Measurements from ENCODE around the gene INPP5F.
A peak's percentile ranks its signal among the peaks of the same experiment; 100 is the strongest.

Gene INPP5F

GRCh38 chr10:119725828-119726675 lies at the start of gene INPP5F:
Gene INPP5F (plus strand): TSS chr10:119726050. CDS start chr10:119726263, 213 bp downstream.
- peak; percentile 99 for DNase-seq

GRCh38 chr10:119677126-119677525 lies 48.7 kb upstream of the INPP5F start:
- DNase-seq, result no peak

- DNase-seq, result no peak
These were observed 47.7 kb upstream of the INPP5F start for GRCh38 chr10:119677904-119678755.

GRCh38 chr10:119679480-119679829 lies 46.4 kb upstream of the INPP5F start:
- no peak for DNase-seq

- DNase-seq, result no peak
These were observed 45.8 kb upstream of the INPP5F start for GRCh38 chr10:119680050-119680449.

- DNase-seq, result no peak
These were observed 45.2 kb upstream of the INPP5F start for GRCh38 chr10:119680650-119681081.

- DNase-seq, result peak; percentile 72 to 79
These were observed 39.2 kb upstream of the INPP5F start for GRCh38 chr10:119686465-119687191.

GRCh38 chr10:119687192-119688032 lies 38.4 kb upstream of the INPP5F start:
- no peak for DNase-seq

- no peak for DNase-seq
These were observed 37.8 kb upstream of the INPP5F start for GRCh38 chr10:119688033-119688508.

GRCh38 chr10:119689016-119689580 lies 36.8 kb upstream of the INPP5F start:
- DNase-seq, result no peak

- DNase-seq, result no peak
These were observed 34.1 kb upstream of the INPP5F start for GRCh38 chr10:119691726-119692125.

GRCh38 chr10:119693262-119693957 lies 32.4 kb upstream of the INPP5F start:
- DNase-seq, result peak; percentile 45 to 56

- no peak for DNase-seq
These were observed 31.2 kb upstream of the INPP5F start for GRCh38 chr10:119694608-119695007.

GRCh38 chr10:119700321-119700954 lies 25.4 kb upstream of the INPP5F start:
- DNase-seq, result no peak

GRCh38 chr10:119701861-119702260 lies 24.0 kb upstream of the INPP5F start:
- no peak for DNase-seq

- DNase-seq, result no peak
These were observed 23.3 kb upstream of the INPP5F start for GRCh38 chr10:119702583-119702982.

GRCh38 chr10:119703903-119704508 lies 21.8 kb upstream of the INPP5F start:
- no peak for DNase-seq

GRCh38 chr10:119705434-119705831 lies 20.4 kb upstream of the INPP5F start:
- DNase-seq, result no peak

GRCh38 chr10:119706521-119707278 lies 19.1 kb upstream of the INPP5F start:
- no peak for DNase-seq

Measured in hippocampal formation (tissue), 2 donors.